GM12878 (cell line): ENCODE measurements around the gene HOXB13. TPM values are rescaled to one million over a fixed set of nuclear protein-coding genes. Genes with fewer than 3 reads are reported as not detected.

ENCODE experiments used
- ATAC-seq: fragments of 200-7000 bp; cut with Tn5 transposase; 3 replicates; pipeline ENCODE4 v1.9.1; 2020; ENCODE audit warnings: mild to moderate bottlenecking, moderate library complexity
- BruUV-seq: library from RNA; stranded (reverse); fragments of 400-500 nt; replicated peaks from 2 replicates; lab custom pipeline; 2021; lab: Mats Ljungman, UMichigan
- CTCF ChIA-PET: fragments of 300-600 bp; sonication (Branson Sonifier 250); formaldehyde crosslinking; extraction: SDS; loops from one replicate; lab custom pipeline; 2021; ENCODE audit warnings: inconsistent platforms; lab: Yijun Ruan, JAX
- POLR2A ChIA-PET: fragments of 350-600 bp; formaldehyde crosslinking; extraction: SDS; loops from one replicate; lab custom pipeline; 2021; ENCODE audit warnings: inconsistent platforms; lab: Charles Lee
- RAD21 ChIA-PET: fragments of 300-600 bp; sonication (Branson Sonifier 250); formaldehyde crosslinking; loops from one replicate; lab custom pipeline; 2023; ENCODE audit warnings: antibody characterized with exemption; ENCODE audit not compliant: unreplicated experiment; lab: Charles Lee
- SMC1A ChIA-PET: fragments of 300-600 bp; sonication (Branson Sonifier 250); formaldehyde crosslinking; loops from one replicate; lab custom pipeline; 2023; ENCODE audit not compliant: unreplicated experiment, uncharacterized antibody; lab: Charles Lee
- DNase-seq: peaks from one replicate; pipeline ENCODE4 v3.0.0-alpha.2; 2011; ENCODE audit warnings: low read depth, low spot score
- FAIRE-seq: peaks from 3 replicates; lab custom pipeline; 2011; peaks lifted over from hg19 to GRCh38; lab: Jason Lieb, UNC
- H2AFZ ChIP-seq: 2 replicates; pipeline ENCODE4 v1.6.0; 2011; ENCODE audit warnings: low read depth, low read length, control low read depth; ENCODE audit not compliant: control insufficient read depth
- H3K27ac ChIP-seq: 2 replicates; pipeline ENCODE4 v1.5.1; 2011; ENCODE audit warnings: control low read depth; ENCODE audit not compliant: control insufficient read depth, insufficient read depth
- H3K27me3 ChIP-seq, 2 experiments: replicated peaks in 1 of 2; 2 replicates each; pipeline versions ENCODE4 v1.6.0 to v1.6.1; 2011; ENCODE audit warnings: low read length in 1 of 2; ENCODE audit not compliant: control insufficient read depth in 2 of 2, insufficient read depth in 2 of 2
- H3K36me3 ChIP-seq, 2 experiments: 2 replicates each; pipeline ENCODE4 v1.5.1; 2011; ENCODE audit warnings: low read length in 1 of 2; ENCODE audit not compliant: control insufficient read depth in 2 of 2, insufficient read depth in 2 of 2
- H3K4me1 ChIP-seq: 2 replicates; pipeline ENCODE4 v1.6.1; 2011; ENCODE audit warnings: mild to moderate bottlenecking, low read length, moderate library complexity, mixed read lengths; ENCODE audit not compliant: control insufficient read depth, insufficient read depth
- H3K4me2 ChIP-seq: 2 replicates; pipeline ENCODE4 v1.6.0; 2011; ENCODE audit warnings: control low read depth; ENCODE audit not compliant: control insufficient read depth, insufficient read depth
- H3K4me3 ChIP-seq: fragments of 200-600 bp; sonication (generic); 2 replicates; pipeline ENCODE4 v1.5.1; 2016
- H3K79me2 ChIP-seq: 2 replicates; pipeline ENCODE4 v1.6.0; 2011; ENCODE audit warnings: low read length; ENCODE audit not compliant: control insufficient read depth, insufficient read depth
- H3K9ac ChIP-seq: 2 replicates; pipeline ENCODE4 v1.8.0; 2011; ENCODE audit warnings: low read length, control low read depth, mixed read lengths; ENCODE audit not compliant: control insufficient read depth, insufficient read depth
- H3K9me3 ChIP-seq: replicated peaks from 3 replicates; pipeline ENCODE4 v1.5.1; 2011; ENCODE audit warnings: mild to moderate bottlenecking, low read length; ENCODE audit not compliant: control insufficient read depth, insufficient read depth
- H4K20me1 ChIP-seq: 2 replicates; pipeline ENCODE4 v1.6.0; 2011; ENCODE audit not compliant: control insufficient read depth, insufficient read depth
- CHD4 ChIP-seq: fragments of 200-600 bp; sonication (generic); IDR thresholded peaks from 2 replicates; pipeline ENCODE4 v1.6.1; 2016; ENCODE audit warnings: mild to moderate bottlenecking
- EGR1 ChIP-seq, 2 experiments: IDR thresholded peaks; 1 replicate in 1 of 2; 2 replicates in 1 of 2; pipeline ENCODE4 v1.6.1; 2011 to 2012; ENCODE audit warnings: low read depth in 2 of 2, low read length in 2 of 2, borderline replicate concordance in 1 of 2, mild to moderate bottlenecking in 1 of 2, moderate library complexity in 1 of 2
- IRF4 ChIP-seq: IDR thresholded peaks from 2 replicates; pipeline ENCODE4 v1.6.1; 2011; ENCODE audit warnings: low read depth, low read length
- MLLT1 ChIP-seq: fragments of 450-650 bp; IDR thresholded peaks from 2 replicates; pipeline ENCODE4 v1.6.1; 2016; ENCODE audit warnings: mild to moderate bottlenecking
- MTA2 ChIP-seq: fragments of 450-650 bp; IDR thresholded peaks from 2 replicates; pipeline ENCODE4 v1.6.1; 2016; ENCODE audit warnings: low read depth, mild to moderate bottlenecking, moderate library complexity
- RELA ChIP-seq: fragments of 450-650 bp; IDR thresholded peaks from 2 replicates; pipeline ENCODE4 v1.8.0; 2014; ENCODE audit warnings: borderline replicate concordance; ENCODE audit not compliant: partially characterized antibody
- SKIL ChIP-seq: fragments of 450-650 bp; IDR thresholded peaks from 2 replicates; pipeline ENCODE4 v1.6.1; 2017; ENCODE audit warnings: mild to moderate bottlenecking, low read depth, inconsistent platforms; ENCODE audit not compliant: poor library complexity, severe bottlenecking
- SMAD1 ChIP-seq: fragments of 450-650 bp; IDR thresholded peaks from 2 replicates; pipeline ENCODE4 v1.6.1; 2018; ENCODE audit warnings: mild to moderate bottlenecking, low read depth; ENCODE audit not compliant: partially characterized antibody
- SRF ChIP-seq, 2 experiments: IDR thresholded peaks; 2 replicates each; pipeline ENCODE4 v1.6.1; 2011; ENCODE audit warnings: low read depth in 2 of 2, low read length in 2 of 2, mild to moderate bottlenecking in 1 of 2, moderate library complexity in 1 of 2
- SUZ12 ChIP-seq: fragments of 200-600 bp; sonication (generic); IDR thresholded peaks from one replicate; pipeline ENCODE4 v1.6.1; 2018; ENCODE audit warnings: antibody characterized with exemption, mild to moderate bottlenecking; ENCODE audit not compliant: unreplicated experiment
- TCF12 ChIP-seq: IDR thresholded peaks from 2 replicates; pipeline ENCODE4 v1.6.1; 2011; ENCODE audit warnings: low read depth, mild to moderate bottlenecking, low read length
- ZBED1 ChIP-seq: IDR thresholded peaks from 2 replicates; pipeline ENCODE4 v1.6.1; 2016; ENCODE audit warnings: borderline replicate concordance
- ZNF622 ChIP-seq: fragments of 450-650 bp; IDR thresholded peaks from 2 replicates; pipeline ENCODE4 v1.6.1; 2017; ENCODE audit warnings: mild to moderate bottlenecking, inconsistent platforms
- in situ Hi-C: fragments of 300-500 bp; cut with MboI; formaldehyde crosslinking; loops from 9 replicates; pipeline ENCODE4 v1.14.3; 2018; ENCODE audit warnings: mixed read lengths
- intact Hi-C: fragments of 100-400 bp; cut with micrococcal nuclease; formaldehyde crosslinking; loops from one replicate; pipeline ENCODE4 v1.14.2; 2022; ENCODE audit not compliant: unreplicated experiment
- polyA plus RNA-seq, 11 experiments: library from polyadenylated mRNA; depleted of rRNA in 4 of 11; unstranded in 6 of 11; stranded (reverse) in 5 of 11; fragments of >200 nt; fragmentation: Nextera tagmentation in 4 of 11; fragmentation: Illumina TruSeq in 1 of 11; extraction: Ambion mirVana in 4 of 11; extraction: Trizol in 1 of 11; gene quantifications; 1 replicate in 1 of 11; 2 replicates in 10 of 11; pipeline versions ENCODE4 v1.2.1 to v1.2.3, GENCODE V29; 2011 to 2016; ENCODE audit warnings: inconsistent platforms in 2 of 11, missing spikeins in 2 of 11, low read depth in 1 of 11
- total RNA-seq, 4 experiments: library from RNA; depleted of rRNA in 3 of 4; stranded (reverse); fragments of >200 nt in 3 of 4; fragmentation: Illumina TruSeq in 1 of 4; extraction: Trizol in 1 of 4; gene quantifications; 2 replicates each; pipeline versions ENCODE4 v1.2.1 to v1.2.3, GENCODE V29; 2013 to 2021

HOXB13 gene
- total and polyA plus RNA-seq, 10 of the 15 experiments (the other 5 are each of a cell fraction or from before 2014, with no cell fraction given) = 0.05 TPM; not detected in 9

DNA sequence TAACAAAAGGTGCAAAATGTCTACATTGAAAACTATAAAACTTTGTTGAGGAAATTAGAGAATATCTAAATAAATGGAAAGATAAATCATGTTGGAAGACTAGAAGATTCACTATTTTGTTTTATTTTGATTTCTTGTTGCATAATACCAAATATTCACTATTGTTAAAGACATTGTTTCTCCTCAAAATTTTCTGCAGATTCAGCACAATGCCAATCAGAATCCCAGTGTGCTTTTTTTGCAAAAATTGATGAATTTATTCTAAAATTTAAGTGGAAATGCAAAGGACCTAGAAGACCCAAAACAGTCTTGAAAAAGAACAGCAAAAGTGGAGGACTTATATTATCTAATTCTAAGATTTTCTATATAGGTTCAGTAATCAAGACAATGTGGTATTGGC, 48.1 kb upstream of the HOXB13 start:
- no peaks in the 10 kb centered on the region for H3K9me3 ChIP-seq
- no peak overlapping the region for H3K9ac ChIP-seq
- ChIA-PET SMC1A (no interaction called here), RAD21 (interaction anchor here (0.7 kb wide), 1 partner anchor 347 kb away, joined by 3 read pairs; no protein-coding TSS in a partner anchor), CTCF (no interaction called here)
- no peaks in the 10 kb centered on the region for H3K79me2 ChIP-seq
- in situ Hi-C loops (no loop called here), intact Hi-C loops (no loop called here)
- no peak for DNase-seq
- no peaks in the 10 kb centered on the region for H3K4me1 ChIP-seq
- no peaks in the 10 kb centered on the region for H3K27me3 ChIP-seq
- H3K27ac ChIP-seq = no peak overlapping the region
- no peak overlapping the region for H2AFZ ChIP-seq
- TF ChIP-seq MTA2 (no peak), SMAD1 (no peak), ZBED1 (no peak), ZNF622 (no peak), CHD4 (no peak), IRF4 (no peak), SKIL (no peak), EGR1 (IDR thresholded peaks at IDR 0.05; ENCODE audit: borderline replicate concordance in 1 of 2, low read depth in 2 of 2, low read length in 2 of 2) (no peak), TCF12 (no peak), MLLT1 (no peak), SRF (IDR thresholded peaks at IDR 0.05; ENCODE audit: low read depth in 2 of 2, low read length in 2 of 2) (no peak), RELA (no peak), SUZ12 (no peak)
- TF ChIP-seq, all 136 proteins: peak for 0
- H3K4me2 ChIP-seq = no peak overlapping the region
- BruUV-seq = no TSS peak
- FAIRE-seq (no peak), ATAC-seq (no peak)
- no peaks in the 10 kb centered on the region for H4K20me1 ChIP-seq
- POLR2A ChIA-PET = no interaction called here
- no peaks in the 10 kb centered on the region for H3K36me3 ChIP-seq
- no peak overlapping the region for H3K4me3 ChIP-seq
